ENCODE data around the gene AMY2A.
"Not testable (repeated sequence)": the region's sequence is repeated elsewhere in the genome, so short reads cannot be mapped to it uniquely, and the experiment has no call there.

GRCh38 chr1:103650889-103651288 lies 33.7 kb downstream of the AMY2A start:
- TF ChIP-seq ZNF704 (tag by site-specific recombination; IDR thresholded peaks at IDR 0.05); ZNF266 (tag by site-specific recombination; IDR thresholded peaks at IDR 0.05; ENCODE audit: low read depth); YY1 (tag by site-specific recombination; IDR thresholded peaks at IDR 0.05); ZNF518A (tag by site-specific recombination; conservative IDR thresholded peaks at IDR 0.05; ENCODE audit: low read depth); CTCF (tag by site-specific recombination; IDR thresholded peaks at IDR 0.05); ZNF830 (tag by site-specific recombination; IDR thresholded peaks at IDR 0.05; ENCODE audit: low read depth); ZNF654 (tag by site-specific recombination; IDR thresholded peaks at IDR 0.05; ENCODE audit: low read depth): not testable (repeated sequence)

Measured in HEK293 (cell line).